ENCODE measurements around the gene GRB7. TPM values are rescaled to one million over a fixed set of nuclear protein-coding genes. Genes with fewer than 3 reads are reported as not detected.
"Not testable (repeated sequence)": the region's sequence is repeated elsewhere in the genome, so short reads cannot be mapped to it uniquely, and the experiment has no call there.

Gene GRB7
- total and polyA plus RNA-seq, 8 donors: 12.4 to 34.2 (median 28.2) TPM

DNA sequence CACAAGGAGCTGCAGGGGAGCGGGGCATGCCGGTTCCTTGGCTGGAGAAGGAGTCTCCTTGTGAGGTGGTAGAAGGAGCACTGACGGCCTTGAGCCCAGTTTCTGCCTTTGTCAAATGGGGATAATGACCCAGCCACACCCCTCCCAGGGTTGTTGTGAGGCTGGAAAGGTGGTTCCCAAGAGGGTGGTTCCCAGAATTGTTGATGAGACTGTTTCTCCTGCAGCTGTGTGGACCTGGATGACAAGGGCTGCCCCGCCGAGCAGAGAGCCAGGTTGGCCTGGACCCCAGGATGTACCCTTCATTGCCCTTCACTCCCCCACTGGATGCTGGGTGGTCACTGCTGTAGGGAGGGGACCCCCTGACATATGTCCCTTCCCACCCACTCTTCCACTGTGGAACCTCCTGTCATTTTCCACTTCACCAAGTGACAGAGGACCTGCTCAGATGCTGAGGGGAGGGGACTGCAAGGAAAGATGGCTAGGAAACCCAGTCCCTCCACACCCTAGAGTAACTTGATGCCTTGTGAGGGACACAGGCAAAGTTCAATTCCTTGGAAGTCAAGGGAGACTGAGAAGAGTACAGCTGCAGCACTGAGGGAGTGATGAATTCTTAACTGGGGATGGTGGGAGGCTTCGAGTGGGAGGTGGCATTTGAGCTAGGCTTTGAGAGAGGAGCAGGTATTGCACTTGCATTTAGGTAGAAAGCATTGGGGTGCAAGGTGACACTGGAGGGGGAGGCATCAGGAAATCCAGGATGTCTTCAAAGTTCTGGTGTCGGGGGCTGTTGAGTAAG lies 18.0 kb upstream of the GRB7 start:
- intact Hi-C loops (cut with DNase I): no loop called here
- DNase-seq: no peak
- ATAC-seq: no peak
- no peak overlapping the region for H3K27ac ChIP-seq
- H3K36me3 ChIP-seq: peaks cover 0 to 49% of the 10 kb centered on the region in 2 donors
- H3K9me3 ChIP-seq: no peaks in the 10 kb centered on the region
- TF ChIP-seq, protein P1, sequence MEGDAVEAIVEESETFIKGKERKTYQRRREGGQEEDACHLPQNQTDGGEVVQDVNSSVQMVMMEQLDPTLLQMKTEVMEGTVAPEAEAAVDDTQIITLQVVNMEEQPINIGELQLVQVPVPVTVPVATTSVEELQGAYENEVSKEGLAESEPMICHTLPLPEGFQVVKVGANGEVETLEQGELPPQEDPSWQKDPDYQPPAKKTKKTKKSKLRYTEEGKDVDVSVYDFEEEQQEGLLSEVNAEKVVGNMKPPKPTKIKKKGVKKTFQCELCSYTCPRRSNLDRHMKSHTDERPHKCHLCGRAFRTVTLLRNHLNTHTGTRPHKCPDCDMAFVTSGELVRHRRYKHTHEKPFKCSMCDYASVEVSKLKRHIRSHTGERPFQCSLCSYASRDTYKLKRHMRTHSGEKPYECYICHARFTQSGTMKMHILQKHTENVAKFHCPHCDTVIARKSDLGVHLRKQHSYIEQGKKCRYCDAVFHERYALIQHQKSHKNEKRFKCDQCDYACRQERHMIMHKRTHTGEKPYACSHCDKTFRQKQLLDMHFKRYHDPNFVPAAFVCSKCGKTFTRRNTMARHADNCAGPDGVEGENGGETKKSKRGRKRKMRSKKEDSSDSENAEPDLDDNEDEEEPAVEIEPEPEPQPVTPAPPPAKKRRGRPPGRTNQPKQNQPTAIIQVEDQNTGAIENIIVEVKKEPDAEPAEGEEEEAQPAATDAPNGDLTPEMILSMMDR (IDR thresholded peaks at IDR 0.05): no peak
- no peaks in the 10 kb centered on the region for H3K4me1 ChIP-seq
- H3K4me3 ChIP-seq: no peak overlapping the region
- H3K27me3 ChIP-seq: no peaks in the 10 kb centered on the region

DNA sequence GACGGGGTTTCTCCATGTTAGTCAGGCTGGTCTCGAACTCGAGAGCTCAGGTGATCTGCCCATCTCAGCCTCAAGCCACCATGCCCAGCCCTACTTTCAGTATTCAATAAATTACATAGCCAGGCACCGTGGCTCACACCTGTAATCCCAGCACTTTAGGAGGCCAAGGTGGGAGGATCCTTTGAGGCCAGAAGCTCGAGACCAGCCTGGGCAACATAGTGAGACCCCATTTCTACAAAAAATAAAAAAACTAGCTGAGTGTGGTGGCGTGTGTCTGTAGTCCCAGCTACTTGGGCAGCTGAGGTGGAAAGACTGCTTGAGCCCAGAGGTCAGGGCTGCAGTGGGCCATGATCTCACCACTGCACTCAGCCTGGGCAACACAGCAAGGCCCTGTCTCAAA lies 15.6 kb upstream of the GRB7 start:
- DNase-seq (no peak), ATAC-seq (no peak)
- intact Hi-C loops (cut with DNase I): no loop called here
- TF ChIP-seq, protein P1 (IDR thresholded peaks at IDR 0.05): no peak
- Histone ChIP-seq H3K9me3 (no peaks in the 10 kb centered on the region), H3K27me3 (no peaks in the 10 kb centered on the region), H3K36me3 (peaks cover 0 to 52% of the 10 kb centered on the region in 2 donors), H3K27ac (no peak overlapping the region), H3K4me1 (no peaks in the 10 kb centered on the region), H3K4me3 (no peak overlapping the region)

DNA sequence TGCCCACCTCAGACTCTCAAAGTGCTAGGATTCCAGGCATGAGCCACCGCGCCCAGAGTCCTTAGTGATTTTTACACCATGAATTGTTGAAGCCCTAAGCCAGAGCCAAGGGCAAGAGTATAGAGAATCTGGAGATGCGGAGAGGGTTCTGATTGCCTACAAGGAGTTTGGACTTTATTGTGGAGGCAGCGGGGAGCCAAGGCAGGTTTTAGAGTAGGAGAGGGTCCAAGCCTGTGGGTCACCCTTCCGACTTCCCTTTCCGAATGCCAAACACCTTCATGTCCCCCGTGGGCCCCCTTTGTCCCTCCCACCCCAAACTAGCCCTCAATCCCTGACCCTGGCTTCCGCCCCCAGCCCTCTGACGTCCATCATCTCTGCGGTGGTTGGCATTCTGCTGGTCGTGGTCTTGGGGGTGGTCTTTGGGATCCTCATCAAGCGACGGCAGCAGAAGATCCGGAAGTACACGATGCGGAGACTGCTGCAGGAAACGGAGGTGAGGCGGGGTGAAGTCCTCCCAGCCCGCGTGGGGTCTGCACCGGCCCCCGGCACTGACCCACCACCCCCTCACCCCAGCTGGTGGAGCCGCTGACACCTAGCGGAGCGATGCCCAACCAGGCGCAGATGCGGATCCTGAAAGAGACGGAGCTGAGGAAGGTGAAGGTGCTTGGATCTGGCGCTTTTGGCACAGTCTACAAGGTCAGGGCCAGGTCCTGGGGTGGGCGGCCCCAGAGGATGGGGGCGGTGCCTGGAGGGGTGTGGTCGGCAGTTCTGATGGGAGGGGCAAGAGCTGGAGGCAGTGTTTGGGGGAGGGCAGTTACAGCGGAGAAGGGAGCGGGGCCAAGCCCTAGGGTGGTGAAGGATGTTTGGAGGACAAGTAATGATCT lies 14.5 kb upstream of the GRB7 start:
- H3K27ac ChIP-seq: no peak overlapping the region
- H3K9me3 ChIP-seq: no peaks in the 10 kb centered on the region
- H3K4me1 ChIP-seq: no peaks in the 10 kb centered on the region
- TF ChIP-seq, protein P1 (IDR thresholded peaks at IDR 0.05): no peak
- H3K4me3 ChIP-seq: no peak overlapping the region
- peaks cover 0 to 55% of the 10 kb centered on the region in 2 donors for H3K36me3 ChIP-seq
- H3K27me3 ChIP-seq: no peaks in the 10 kb centered on the region
- ATAC-seq (peak; percentile 27), DNase-seq (no peak)
- intact Hi-C loops (cut with DNase I): no loop called here

DNA sequence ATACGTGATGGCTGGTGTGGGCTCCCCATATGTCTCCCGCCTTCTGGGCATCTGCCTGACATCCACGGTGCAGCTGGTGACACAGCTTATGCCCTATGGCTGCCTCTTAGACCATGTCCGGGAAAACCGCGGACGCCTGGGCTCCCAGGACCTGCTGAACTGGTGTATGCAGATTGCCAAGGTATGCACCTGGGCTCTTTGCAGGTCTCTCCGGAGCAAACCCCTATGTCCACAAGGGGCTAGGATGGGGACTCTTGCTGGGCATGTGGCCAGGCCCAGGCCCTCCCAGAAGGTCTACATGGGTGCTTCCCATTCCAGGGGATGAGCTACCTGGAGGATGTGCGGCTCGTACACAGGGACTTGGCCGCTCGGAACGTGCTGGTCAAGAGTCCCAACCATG lies 13.0 kb upstream of the GRB7 start:
- Histone ChIP-seq H3K27me3 (no peaks in the 10 kb centered on the region), H3K4me1 (peaks cover 5 to 11% of the 10 kb centered on the region in 2 donors), H3K4me3 (no peak overlapping the region), H3K27ac (no peak overlapping the region), H3K36me3 (peaks cover 0 to 54% of the 10 kb centered on the region in 2 donors), H3K9me3 (no peaks in the 10 kb centered on the region)
- intact Hi-C loops (cut with DNase I): no loop called here
- DNase-seq (no peak), ATAC-seq (no peak)
- TF ChIP-seq, protein P1 (IDR thresholded peaks at IDR 0.05): no peak

DNA sequence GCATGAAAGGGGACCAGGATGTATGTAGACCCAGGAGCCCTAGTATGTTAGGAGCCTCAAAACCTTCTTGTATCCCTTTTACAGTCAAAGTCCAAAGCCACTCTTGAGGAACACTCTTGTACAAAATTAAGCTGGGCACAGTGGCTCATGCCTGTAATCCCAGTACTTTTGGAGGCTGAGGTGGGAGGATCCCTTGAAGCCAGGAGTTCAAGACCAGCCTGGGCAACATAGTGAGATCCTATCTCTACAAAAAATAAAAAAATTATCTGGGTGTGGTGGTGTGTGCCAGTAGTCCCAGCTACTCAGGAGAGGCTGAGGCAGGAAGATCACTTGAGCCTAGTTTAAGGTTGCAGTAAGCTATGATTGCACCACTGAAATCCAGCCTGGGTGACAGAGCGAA lies 11.8 kb upstream of the GRB7 start:
- intact Hi-C loops (cut with DNase I); H3K27ac ChIP-seq; H3K4me3 ChIP-seq; DNase-seq; H3K27me3 ChIP-seq; H3K9me3 ChIP-seq; ATAC-seq: not testable (repeated sequence)
- peaks cover 0 to 52% of the 10 kb centered on the region in 2 donors for H3K36me3 ChIP-seq
- peaks cover 6 to 17% of the 10 kb centered on the region in 2 donors for H3K4me1 ChIP-seq
